H1 (cell line): ENCODE data around the gene SLC37A1. TPM values are rescaled to one million over a fixed set of nuclear protein-coding genes. Genes with fewer than 3 reads are reported as not detected.

Experiments used
- CTCF ChIA-PET: fragments of 300-600 bp; sonication (Branson Sonifier 250); formaldehyde crosslinking; loops from one replicate; lab custom pipeline; 2021; ENCODE audit not compliant: partially characterized antibody; lab: Charles Lee
- POLR2A ChIA-PET: fragments of 300-600 bp; sonication (Branson Sonifier 250); formaldehyde crosslinking; loops from one replicate; lab custom pipeline; 2021; ENCODE audit warnings: inconsistent platforms; ENCODE audit not compliant: partially characterized antibody; lab: Charles Lee
- DNase-seq, 2 experiments: peaks; one replicate each; pipeline versions ENCODE4 v3.0.0 to v3.0.0-alpha.2; 2010 to 2022; ENCODE audit warnings: low spot score in 2 of 2, low read depth in 1 of 2, mixed read lengths in 1 of 2
- FAIRE-seq: peaks from 2 replicates; lab custom pipeline; 2011; peaks lifted over from hg19 to GRCh38; lab: Jason Lieb, UNC
- H2AFZ ChIP-seq: 2 replicates; pipeline ENCODE4 v1.8.1; 2012; ENCODE audit warnings: low read length, inconsistent platforms
- H2AK5ac ChIP-seq: 2 replicates; pipeline ENCODE4 v1.6.1; 2013; ENCODE audit warnings: low read depth, low read length
- H2BK120ac ChIP-seq: replicated peaks from 2 replicates; pipeline ENCODE3; 2013; ENCODE audit warnings: low read depth, low read length, inconsistent platforms
- H2BK12ac ChIP-seq: 2 replicates; pipeline ENCODE4 v1.6.1; 2013; ENCODE audit warnings: low read depth, low read length
- H2BK15ac ChIP-seq: 2 replicates; pipeline ENCODE4 v1.6.1; 2013; ENCODE audit warnings: low read length
- H2BK20ac ChIP-seq: 2 replicates; pipeline ENCODE4 v1.6.1; 2013; ENCODE audit warnings: low read length
- H2BK5ac ChIP-seq: 2 replicates; pipeline ENCODE4 v1.6.1; 2013; ENCODE audit warnings: low read depth, low read length
- H3K14ac ChIP-seq: 2 replicates; pipeline ENCODE4 v1.6.1; 2013; ENCODE audit warnings: inconsistent platforms; ENCODE audit not compliant: insufficient read length
- H3K18ac ChIP-seq: 2 replicates; pipeline ENCODE4 v1.6.1; 2013; ENCODE audit warnings: low read length; ENCODE audit errors: extremely low read depth
- H3K23ac ChIP-seq: 2 replicates; pipeline ENCODE4 v1.6.1; 2013; ENCODE audit warnings: inconsistent platforms; ENCODE audit not compliant: insufficient read length
- H3K23me2 ChIP-seq: 2 replicates; pipeline ENCODE4 v1.6.1; 2013; ENCODE audit warnings: low read depth, low read length
- H3K27ac ChIP-seq: 2 replicates; pipeline ENCODE4 v1.6.1; 2011; ENCODE audit warnings: low read depth, low read length, inconsistent platforms
- H3K27me3 ChIP-seq, 4 experiments: replicated peaks in 1 of 4; 1 replicate in 1 of 4; 2 replicates in 3 of 4; pipeline versions ENCODE4 v1.6.1 to v1.8.1; 2011 to 2013; ENCODE audit warnings: low read length in 3 of 4, mild to moderate bottlenecking in 3 of 4, inconsistent platforms in 2 of 4, mixed read lengths in 2 of 4, moderate library complexity in 1 of 4; ENCODE audit not compliant: control insufficient read depth in 3 of 4, insufficient read depth in 3 of 4; ENCODE audit errors: extremely low read depth in 1 of 4
- H3K36me3 ChIP-seq, 4 experiments: 2 replicates each; pipeline versions ENCODE4 v1.6.1 to v1.8.1; 2011 to 2013; ENCODE audit warnings: mild to moderate bottlenecking in 4 of 4, low read length in 3 of 4, moderate library complexity in 2 of 4, control low read depth in 1 of 4, inconsistent platforms in 1 of 4; ENCODE audit not compliant: insufficient read depth in 4 of 4, control insufficient read depth in 2 of 4
- H3K4ac ChIP-seq: replicated peaks from 2 replicates; pipeline ENCODE3; 2013; ENCODE audit warnings: low read length, low read depth, mixed read lengths, inconsistent platforms; ENCODE audit not compliant: insufficient read length
- H3K4me1 ChIP-seq, 4 experiments: replicated peaks in 1 of 4; 1 replicate in 1 of 4; 2 replicates in 3 of 4; pipeline versions ENCODE4 v1.6.1 to v1.8.1; 2011 to 2013; ENCODE audit warnings: low read length in 3 of 4, inconsistent platforms in 2 of 4, mixed read lengths in 1 of 4; ENCODE audit not compliant: insufficient read depth in 4 of 4, control insufficient read depth in 3 of 4
- H3K4me2 ChIP-seq, 2 experiments: 2 replicates each; pipeline versions ENCODE4 v1.6.1 to v1.8.1; 2011 to 2013; ENCODE audit warnings: low read depth in 2 of 2, low read length in 2 of 2, control low read depth in 1 of 2, inconsistent platforms in 1 of 2, mild to moderate bottlenecking in 1 of 2; ENCODE audit not compliant: insufficient read depth in 1 of 2
- H3K4me3 ChIP-seq, 4 experiments: fragments of 200-600, 300-600 bp in 1 of 4; sonication (generic), shearing (Covaris generic), sonication (Bioruptor Twin) in 1 of 4; 2 replicates each; pipeline versions ENCODE4 v1.5.1 to v1.8.1; 2011 to 2016; ENCODE audit warnings: low read length in 4 of 4, low read depth in 3 of 4, control low read depth in 2 of 4, inconsistent platforms in 2 of 4, mild to moderate bottlenecking in 2 of 4, mixed read lengths in 1 of 4, moderate library complexity in 1 of 4; ENCODE audit not compliant: insufficient read depth in 2 of 4; ENCODE audit errors: extremely low read depth in 1 of 4
- H3K56ac ChIP-seq: replicated peaks from 2 replicates; pipeline ENCODE3; 2013; ENCODE audit warnings: low read depth, mild to moderate bottlenecking, mixed read lengths, low read length, inconsistent platforms; ENCODE audit not compliant: insufficient read length
- H3K79me1 ChIP-seq: 2 replicates; pipeline ENCODE4 v1.6.1; 2013; ENCODE audit warnings: low read depth, low read length, control low read depth
- H3K79me2 ChIP-seq, 2 experiments: 2 replicates each; pipeline versions ENCODE4 v1.6.1 to v1.8.1; 2012 to 2013; ENCODE audit warnings: low read length in 2 of 2, mild to moderate bottlenecking in 2 of 2, inconsistent platforms in 1 of 2; ENCODE audit not compliant: insufficient read depth in 2 of 2, control insufficient read depth in 1 of 2
- H3K9ac ChIP-seq, 4 experiments: replicated peaks in 1 of 4; 1 replicate in 1 of 4; 2 replicates in 3 of 4; pipeline versions ENCODE4 v1.6.1 to v1.8.1; 2011 to 2013; ENCODE audit warnings: low read depth in 3 of 4, low read length in 3 of 4, control low read depth in 2 of 4, mild to moderate bottlenecking in 2 of 4, moderate library complexity in 2 of 4, inconsistent platforms in 1 of 4; ENCODE audit errors: extremely low read depth in 1 of 4
- H3K9me3 ChIP-seq, 2 experiments: 2 replicates each; pipeline versions ENCODE4 v1.6.1 to v1.8.1; 2012 to 2013; ENCODE audit warnings: mild to moderate bottlenecking in 2 of 2, moderate library complexity in 2 of 2, control low read depth in 1 of 2, inconsistent platforms in 1 of 2, low read depth in 1 of 2, low read length in 1 of 2, mixed read lengths in 1 of 2; ENCODE audit not compliant: insufficient read depth in 2 of 2
- H4K20me1 ChIP-seq, 2 experiments: replicated peaks in 1 of 2; 2 replicates each; pipeline versions ENCODE3 to v1.8.1; 2011 to 2013; ENCODE audit warnings: inconsistent platforms in 2 of 2, low read length in 2 of 2, mild to moderate bottlenecking in 1 of 2; ENCODE audit not compliant: insufficient read depth in 2 of 2, control insufficient read depth in 1 of 2
- H4K5ac ChIP-seq: 2 replicates; pipeline ENCODE4 v1.6.1; 2013; ENCODE audit warnings: low read length, low read depth, mixed read lengths, inconsistent platforms; ENCODE audit not compliant: insufficient read length
- H4K8ac ChIP-seq: 2 replicates; pipeline ENCODE4 v1.8.0; 2013; ENCODE audit warnings: mild to moderate bottlenecking, moderate library complexity, low read length, inconsistent platforms; ENCODE audit not compliant: insufficient read depth; ENCODE audit errors: extremely low read depth
- H4K91ac ChIP-seq: replicated peaks from 2 replicates; pipeline ENCODE3; 2013; ENCODE audit warnings: low read length, mixed read lengths, inconsistent platforms; ENCODE audit not compliant: insufficient read length
- ASH2L ChIP-seq: fragments of 200-600, 300-600 bp; sonication (generic); IDR thresholded peaks from one replicate; pipeline ENCODE4 v1.7.1; 2017; ENCODE audit warnings: low read length
- JUND ChIP-seq: IDR thresholded peaks from 2 replicates; pipeline ENCODE4 v1.6.1; 2011; ENCODE audit warnings: mild to moderate bottlenecking, improper control_type of control experiment, low read length
- KDM1A ChIP-seq: fragments of 200-600, 300-600 bp; sonication (generic); IDR thresholded peaks from 2 replicates; pipeline ENCODE4 v1.7.1; 2016; ENCODE audit warnings: mild to moderate bottlenecking, low read length, borderline replicate concordance
- MAX ChIP-seq: IDR thresholded peaks from 2 replicates; pipeline ENCODE4 v1.6.1; 2012; ENCODE audit warnings: inconsistent platforms
- NANOG ChIP-seq: IDR thresholded peaks from 2 replicates; pipeline ENCODE4 v1.6.1; 2011; ENCODE audit warnings: low read length, low read depth, mild to moderate bottlenecking, inconsistent platforms; ENCODE audit not compliant: insufficient read depth, poor library complexity, severe bottlenecking
- POU5F1 ChIP-seq: IDR thresholded peaks from 2 replicates; pipeline ENCODE4 v1.6.1; 2011; ENCODE audit warnings: low read depth, mild to moderate bottlenecking, low read length, moderate library complexity
- RBBP5 ChIP-seq: IDR thresholded peaks from 2 replicates; pipeline ENCODE4 v1.7.1; 2012; ENCODE audit warnings: low read depth, mild to moderate bottlenecking, inconsistent platforms, low read length, moderate library complexity, borderline replicate concordance
- SIN3A ChIP-seq, 2 experiments: IDR thresholded peaks in 1 of 2; conservative IDR thresholded peaks in 1 of 2; 2 replicates each; pipeline ENCODE4 v1.6.1; 2011 to 2012; ENCODE audit warnings: low read length in 2 of 2, improper control_type of control experiment in 1 of 2, low read depth in 1 of 2, mild to moderate bottlenecking in 1 of 2
- SIRT6 ChIP-seq: IDR thresholded peaks from one replicate; pipeline ENCODE4 v1.7.1; 2012; ENCODE audit warnings: low read length, inconsistent platforms
- TAF1 ChIP-seq: IDR thresholded peaks from 2 replicates; pipeline ENCODE4 v1.6.1; 2011; ENCODE audit warnings: mild to moderate bottlenecking, low read depth, low read length
- YY1 ChIP-seq: IDR thresholded peaks from 2 replicates; pipeline ENCODE4 v1.6.1; 2011; ENCODE audit warnings: low read depth, mild to moderate bottlenecking, low read length
- WGBS, 2 experiments: shearing (Covaris generic) in 1 of 2; methylation state at CpG; one replicate each; pipeline versions ENCODE4 v1.1.6 to v1.1.7; 2013 to 2015; ENCODE audit warnings: low lambda C conversion rate in 2 of 2, mixed read lengths in 2 of 2, inconsistent platforms in 1 of 2, low coverage in 1 of 2, missing lambda C conversion rate in 1 of 2; ENCODE audit not compliant: insufficient replicate concordance in 2 of 2, insufficient coverage in 1 of 2, insufficient read length in 1 of 2; ENCODE audit errors: extremely low coverage in 1 of 2, missing lambda C conversion rate in 1 of 2; 5-methylcytosine and 5-hydroxymethylcytosine counted together
- polyA plus RNA-seq, 7 experiments: library from polyadenylated mRNA; depleted of rRNA in 3 of 7; stranded (reverse) in 5 of 7; unstranded in 2 of 7; fragments of >200 nt in 5 of 7; fragments of 200-250 nt in 2 of 7; gene quantifications; 1 replicate in 5 of 7; 2 replicates in 1 of 7; 4 replicates in 1 of 7; pipeline versions ENCODE4 v1.2.1 to v1.2.3, GENCODE V29; 2011 to 2013; ENCODE audit warnings: missing spikeins in 2 of 7, mixed read lengths in 2 of 7
- total RNA-seq: library from RNA; stranded (reverse); fragmentation: NEBNext Ultra II Directional; extraction: Animal tissue kit (Norgen Biotek cat#: 25700); gene quantifications from 2 replicates; pipeline ENCODE4 v1.2.1, GENCODE V29; 2021

The SLC37A1 gene
- total and polyA plus RNA-seq, 2 of the 8 experiments (the other 6 are each of a cell fraction or from before 2014, with no cell fraction given): 15.6 to 30.9 TPM

- FAIRE-seq: no peak
- CTCF ChIA-PET: interaction anchor here (1.1 to 1.8 kb wide), 2 partner anchors 61 to 88 kb away, joined by 4 to 6 read pairs; no protein-coding TSS in a partner anchor
Measured at GRCh38 chr21:42590431-42591131, 76.9 kb downstream of the SLC37A1 start.

More at GRCh38 chr21:42590431-42591131, 76.9 kb downstream of the SLC37A1 start:
- Histone ChIP-seq H2AFZ (no peak overlapping the region), H2BK5ac (no peak overlapping the region; the same call in 1 of the 2 replicates), H3K4ac (no peak overlapping the region), H2BK15ac (no peak overlapping the region)
- no peak for TF ChIP-seq YY1
- TF ChIP-seq POU5F1: no peak
- TF ChIP-seq SIRT6: no peak
- no peak for TF ChIP-seq JUND
- TF ChIP-seq RBBP5: no peak
- TF ChIP-seq MAX: no peak
- no peak for TF ChIP-seq KDM1A
- TF ChIP-seq NANOG: no peak
- no peak for TF ChIP-seq TAF1
- no peak for TF ChIP-seq ASH2L
- no peak for TF ChIP-seq SIN3A (conservative IDR thresholded peaks at IDR 0.05 in 1 of 2, IDR thresholded peaks at IDR 0.05 in 1 of 2; ENCODE audit: low read depth in 1 of 2, low read length in 2 of 2)
- TF ChIP-seq, all 59 proteins: peak for 0
- no peak overlapping the region for H2BK12ac ChIP-seq
- no peak overlapping the region for H4K8ac ChIP-seq
- no peak overlapping the region for H3K18ac ChIP-seq
- no peak overlapping the region for H3K27ac ChIP-seq
- H2BK20ac ChIP-seq: no peak overlapping the region
- no peak overlapping the region for H3K14ac ChIP-seq
- H2BK120ac ChIP-seq: no peak overlapping the region
- H3K36me3 ChIP-seq: no peaks in the 10 kb centered on the region
- peaks cover 0 to 2% of the 10 kb centered on the region in 2 experiments for H4K20me1 ChIP-seq
- H3K4me2 ChIP-seq: no peak overlapping the region
- peaks cover 0 to 7% of the 10 kb centered on the region in 2 experiments; a peak in 1 of 4 replicates for H3K9me3 ChIP-seq
- no peak for DNase-seq
- no peak overlapping the region for H3K4me3 ChIP-seq
- H3K23me2 ChIP-seq: no peaks in the 10 kb centered on the region
- H3K4me1 ChIP-seq: peaks cover 0 to 4% (median 2%) of the 10 kb centered on the region in 4 experiments; a peak in 5 of 7 replicates
- no peak overlapping the region for H3K9ac ChIP-seq
- peaks cover 3% of the 10 kb centered on the region for H3K79me1 ChIP-seq
- no peak overlapping the region for H3K23ac ChIP-seq
- H4K91ac ChIP-seq: no peak overlapping the region
- POLR2A ChIA-PET: no interaction called here
- H2AK5ac ChIP-seq: no peak overlapping the region
- 87% methylated on average over 20 of the region's 20 CpGs; no CpG with 5 or more reads in 1 of the 2 experiments for WGBS, 2 experiments
- H3K79me2 ChIP-seq: no peaks in the 10 kb centered on the region
- no peaks in the 10 kb centered on the region; a peak in 1 of 7 replicates for H3K27me3 ChIP-seq
- no peak overlapping the region for H4K5ac ChIP-seq
- no peak overlapping the region for H3K56ac ChIP-seq
